Muscle of arm (tissue), 12 donors: ENCODE measurements around the gene B9D2. TPM values are rescaled to one million over a fixed set of nuclear protein-coding genes. Genes with fewer than 3 reads are reported as not detected.
A peak's percentile ranks its signal among the peaks of the same experiment; 100 is the strongest.

Source experiments
- DNase-seq: peaks from one replicate; pipeline ENCODE4 v3.0.0-alpha.2; 2013
- polyA plus RNA-seq, 12 donors: library from polyadenylated mRNA; unstranded; fragments of 120-200 nt; gene quantifications; one replicate each; pipeline ENCODE4 v1.2.1, GENCODE V29; 2013; ENCODE audit not compliant: insufficient read length in 12 of 12

B9D2 gene
- polyA plus RNA-seq, 12 donors = 1.5 to 3.2 (median 2.3) TPM; not detected in 2

DNA sequence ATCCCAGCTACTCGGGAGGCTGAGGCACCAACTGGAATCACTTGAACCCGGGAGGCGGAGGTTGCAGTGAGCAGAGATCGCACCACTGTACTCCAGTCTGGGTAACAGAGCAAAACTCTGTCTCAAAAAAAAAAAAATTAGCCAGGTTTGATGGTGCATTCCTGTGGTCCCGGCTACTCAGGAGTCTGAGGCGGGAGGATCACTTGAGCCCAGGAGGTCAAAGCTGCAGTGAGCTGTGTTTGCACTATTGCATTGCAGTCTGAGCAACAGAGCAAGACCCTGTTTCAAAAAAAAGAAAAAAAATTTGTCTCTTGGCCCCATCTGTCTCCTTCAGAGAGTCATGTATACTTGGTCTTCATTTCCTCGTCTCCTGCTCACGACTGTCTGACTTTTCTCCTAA lies 52.3 kb downstream of the B9D2 start:
- no peak for DNase-seq

DNA sequence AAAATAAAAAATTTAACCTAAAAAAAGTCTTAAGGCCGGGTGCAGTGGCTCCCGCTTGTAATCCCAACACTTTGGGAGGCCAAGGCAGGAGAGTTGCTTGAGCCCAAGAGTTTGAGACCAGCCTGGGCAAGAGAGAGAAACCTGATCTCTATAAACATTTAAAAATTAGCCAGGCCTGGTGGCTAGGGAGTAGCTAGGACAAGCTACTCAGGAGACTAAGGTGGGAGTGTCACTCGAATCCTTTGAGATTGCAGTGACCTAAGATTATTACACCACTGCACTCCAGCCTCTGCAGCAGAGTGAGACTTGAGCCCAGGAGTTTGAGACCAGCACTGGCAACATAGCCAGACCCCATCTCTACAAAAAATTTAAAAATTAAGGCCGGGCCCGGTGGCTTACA lies 52.9 kb downstream of the B9D2 start:
- no peak for DNase-seq

DNA sequence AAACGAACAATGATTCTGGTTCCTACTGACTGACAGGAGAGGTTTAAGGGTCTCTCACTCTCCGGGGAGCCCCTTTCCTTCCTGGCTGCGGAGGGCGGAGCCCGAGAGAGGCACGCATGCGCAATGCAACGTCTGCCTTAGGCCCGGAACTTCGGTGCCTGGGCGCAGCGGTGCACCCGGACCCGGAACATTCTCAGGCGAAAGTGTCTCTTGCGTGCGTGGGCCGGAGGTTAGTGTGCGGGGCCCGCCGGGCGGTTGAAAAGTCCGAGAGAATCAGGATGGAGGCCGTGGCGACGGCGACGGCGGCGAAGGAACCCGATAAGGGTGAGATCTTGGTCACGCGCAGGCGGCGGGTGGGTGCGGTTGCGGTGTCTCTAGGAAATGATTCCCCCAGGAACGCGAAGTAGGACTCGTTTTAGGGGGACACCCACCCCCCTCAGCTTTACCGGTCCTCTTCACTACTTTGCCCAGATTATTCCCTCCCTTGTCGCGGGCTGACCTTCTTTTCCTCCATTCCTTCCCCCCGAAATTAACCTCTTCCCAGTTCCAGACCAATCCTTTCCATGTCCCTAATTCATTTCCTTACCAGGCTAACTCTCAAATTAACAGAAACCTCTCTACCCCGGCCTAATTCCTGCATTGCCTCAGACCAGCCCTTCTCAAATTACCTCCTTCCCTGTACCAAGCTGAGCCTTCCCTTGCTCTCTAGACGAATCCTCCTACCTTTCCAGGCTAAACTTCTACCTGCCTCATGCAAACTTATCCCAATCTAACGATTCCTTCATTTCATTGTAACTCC lies 53.7 kb downstream of the B9D2 start, which contains the start of gene CCDC97:
Gene CCDC97, plus strand, starts transcription at position 140 of the 799 bp plus-strand sequence. Its CDS starts 139 bp downstream, at position 279.
- peak; percentile 94 for DNase-seq

DNA sequence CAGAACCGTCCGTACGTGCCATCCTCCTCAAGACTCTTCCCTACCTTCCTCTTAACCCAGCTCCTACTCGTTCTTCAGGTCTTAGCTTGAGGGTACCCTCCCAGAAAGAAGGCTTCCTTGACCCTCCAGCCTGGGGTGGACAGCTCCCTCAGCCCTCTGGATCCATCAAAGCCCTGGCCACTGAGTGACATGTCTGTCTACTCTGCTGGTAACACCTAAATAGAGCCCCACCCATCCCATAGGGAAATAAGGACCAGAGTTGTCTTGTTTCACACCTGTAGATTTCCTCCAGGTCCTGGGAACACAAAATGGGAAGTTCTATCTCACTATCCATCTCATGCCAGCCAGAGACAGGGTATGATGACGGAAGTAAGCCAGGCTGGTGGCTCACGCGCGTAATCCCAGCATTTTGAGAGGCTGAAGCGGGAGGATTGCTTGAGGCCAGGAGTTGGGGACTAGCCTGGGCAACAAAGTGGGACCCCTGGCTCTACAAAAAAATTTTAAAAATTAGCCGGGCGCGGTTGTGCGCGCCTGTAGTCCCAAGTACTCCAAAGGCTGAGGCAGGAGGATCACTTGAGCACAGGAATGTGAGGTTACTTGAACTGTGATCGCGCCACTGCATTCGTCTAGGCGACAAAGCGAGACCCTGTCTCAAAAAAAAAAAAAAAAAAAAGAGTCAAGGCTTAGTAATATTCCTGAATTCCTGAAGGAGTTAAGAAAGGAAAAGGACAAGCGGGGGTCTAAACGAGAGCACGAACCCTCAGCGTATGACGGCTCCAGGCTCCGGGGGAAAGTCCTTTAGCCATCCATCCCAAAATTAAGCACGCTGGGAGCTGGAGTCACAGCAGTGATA lies 54.5 kb downstream of the B9D2 start:
- DNase-seq = no peak

DNA sequence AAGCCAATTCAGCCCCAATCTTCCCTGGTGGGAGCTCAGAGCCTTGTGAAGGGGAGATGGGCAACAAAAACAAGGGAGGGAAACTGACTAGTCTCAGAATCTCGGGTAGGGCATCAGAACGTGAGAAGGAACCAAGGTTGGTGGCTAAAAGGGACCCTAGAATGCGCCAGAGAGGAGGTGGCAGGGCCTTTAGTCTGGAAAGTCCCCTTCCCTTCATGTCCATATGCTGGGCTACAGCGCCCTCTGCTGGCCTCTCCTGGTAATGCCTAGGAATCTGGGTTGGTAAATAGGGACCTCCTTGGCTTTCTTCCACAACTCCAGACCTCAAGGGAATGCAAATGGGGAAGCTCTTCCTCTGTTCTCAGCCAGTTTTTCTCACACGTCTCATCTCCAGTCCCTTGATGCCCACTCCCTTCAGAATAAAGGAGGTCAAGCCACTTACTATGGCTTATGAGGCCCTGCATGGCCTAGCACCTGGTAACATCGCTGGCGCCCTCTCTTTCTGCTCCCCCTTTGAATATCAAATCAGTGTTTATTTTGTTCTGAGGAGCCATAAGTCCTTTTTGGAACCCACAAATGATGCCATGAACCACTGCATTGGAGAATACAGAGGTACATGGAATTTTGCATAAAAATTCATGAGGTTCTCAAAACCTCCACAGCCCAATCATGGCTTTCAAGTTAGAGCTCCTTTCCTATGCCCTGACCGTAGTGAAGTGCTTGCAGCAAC lies 55.3 kb downstream of the B9D2 start:
- DNase-seq = peak; percentile 94

DNA sequence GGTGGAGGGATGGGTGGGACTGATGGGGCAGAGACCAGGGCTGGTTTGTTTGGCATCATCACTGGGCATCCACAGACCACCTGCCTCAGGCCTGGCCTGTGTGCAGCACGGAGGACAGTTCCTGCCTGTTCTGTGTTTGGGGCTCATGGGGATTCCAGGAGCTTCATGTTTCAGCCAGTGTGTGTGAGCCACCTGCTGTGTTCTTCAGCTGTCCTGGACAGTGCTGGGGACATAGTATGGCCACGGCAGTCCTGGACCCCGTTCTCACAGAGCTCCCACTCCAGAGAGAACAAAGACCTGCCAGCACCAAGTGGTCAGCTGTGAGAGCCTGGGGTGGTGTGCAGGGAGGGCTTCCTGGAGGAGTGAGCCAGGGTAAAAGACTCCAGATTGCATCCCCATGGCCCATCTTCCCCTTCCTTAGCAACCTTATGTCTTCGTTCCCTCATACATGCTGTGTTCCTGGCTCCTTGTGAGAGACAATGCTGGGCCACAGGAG lies 55.9 kb downstream of the B9D2 start:
- DNase-seq = no peak

DNA sequence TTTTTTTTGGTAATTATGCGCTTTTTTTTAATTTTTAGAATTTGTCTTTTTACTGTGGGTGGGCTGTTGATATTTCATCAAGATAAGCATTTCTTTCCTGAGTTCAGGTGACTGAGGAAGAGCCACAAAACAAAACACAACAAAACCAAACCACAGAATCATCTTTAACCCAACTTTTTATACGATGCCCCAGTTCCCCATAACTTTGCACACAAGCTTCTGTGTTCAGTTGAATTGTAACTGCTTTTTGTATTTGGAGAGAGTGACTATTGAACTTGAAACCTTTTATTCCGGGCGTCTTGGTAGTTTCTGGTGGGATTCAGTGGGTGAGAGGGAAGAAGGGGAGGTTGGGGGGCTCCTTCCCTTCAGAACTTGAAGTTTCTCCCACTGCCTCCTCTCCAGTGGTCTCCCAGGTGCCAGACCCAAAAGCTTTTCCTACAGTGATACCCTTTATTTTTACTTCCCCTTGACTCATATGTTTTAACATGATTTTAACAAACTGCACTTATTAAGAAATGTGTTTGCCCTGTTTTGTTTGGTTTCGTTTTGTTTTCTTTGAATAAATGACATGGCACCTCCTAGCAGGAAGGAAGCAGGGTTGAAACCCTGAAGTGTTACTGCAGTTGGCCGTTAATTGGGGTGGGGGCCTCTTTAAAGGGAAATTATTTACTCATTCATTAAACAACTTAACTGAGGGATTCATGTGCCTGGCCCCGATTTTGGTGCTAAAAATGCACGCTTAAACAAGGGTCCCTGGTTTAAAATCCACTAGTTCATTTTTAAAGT lies 56.7 kb downstream of the B9D2 start:
- no peak for DNase-seq

DNA sequence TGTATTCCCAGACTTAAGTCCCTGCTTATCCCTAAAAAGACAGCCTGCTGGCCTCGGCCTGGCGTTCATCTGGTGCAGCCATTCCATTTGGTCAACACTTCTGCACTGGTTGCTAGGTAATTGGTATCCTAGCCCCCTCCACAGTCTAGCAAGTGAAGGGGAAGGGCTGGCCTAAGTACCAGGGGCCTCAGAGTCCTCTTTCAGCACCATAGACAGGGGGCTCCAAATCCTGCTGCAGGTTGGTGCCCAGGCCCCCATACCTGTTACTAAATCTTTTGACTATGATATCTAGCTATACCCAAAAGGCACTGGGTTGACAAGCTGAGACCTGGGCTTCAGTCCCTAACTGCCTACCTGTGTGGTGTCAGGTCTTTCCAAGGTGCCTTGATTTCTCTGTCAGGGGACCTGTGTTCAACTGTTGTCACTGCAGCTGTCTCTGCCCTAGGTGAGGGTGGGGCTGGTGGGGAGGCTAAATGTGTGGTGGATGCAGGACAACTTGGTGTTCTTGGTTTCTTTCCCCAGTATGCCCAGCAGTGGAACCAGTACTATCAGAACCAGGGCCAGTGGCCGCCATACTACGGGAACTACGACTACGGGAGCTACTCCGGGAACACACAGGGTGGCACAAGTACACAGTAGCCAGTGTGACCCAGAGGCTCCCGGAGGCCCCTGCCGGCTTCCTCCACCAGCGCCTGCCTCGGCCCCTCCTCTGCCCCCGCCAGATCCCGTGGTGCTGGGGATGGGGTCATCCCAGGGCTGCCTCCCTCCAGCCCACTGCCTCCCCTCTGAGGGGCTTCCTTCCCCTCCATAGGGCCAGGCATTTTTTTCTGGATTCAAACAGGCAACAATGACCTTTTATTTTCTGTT lies 57.8 kb downstream of the B9D2 start:
- DNase-seq = no peak

DNA sequence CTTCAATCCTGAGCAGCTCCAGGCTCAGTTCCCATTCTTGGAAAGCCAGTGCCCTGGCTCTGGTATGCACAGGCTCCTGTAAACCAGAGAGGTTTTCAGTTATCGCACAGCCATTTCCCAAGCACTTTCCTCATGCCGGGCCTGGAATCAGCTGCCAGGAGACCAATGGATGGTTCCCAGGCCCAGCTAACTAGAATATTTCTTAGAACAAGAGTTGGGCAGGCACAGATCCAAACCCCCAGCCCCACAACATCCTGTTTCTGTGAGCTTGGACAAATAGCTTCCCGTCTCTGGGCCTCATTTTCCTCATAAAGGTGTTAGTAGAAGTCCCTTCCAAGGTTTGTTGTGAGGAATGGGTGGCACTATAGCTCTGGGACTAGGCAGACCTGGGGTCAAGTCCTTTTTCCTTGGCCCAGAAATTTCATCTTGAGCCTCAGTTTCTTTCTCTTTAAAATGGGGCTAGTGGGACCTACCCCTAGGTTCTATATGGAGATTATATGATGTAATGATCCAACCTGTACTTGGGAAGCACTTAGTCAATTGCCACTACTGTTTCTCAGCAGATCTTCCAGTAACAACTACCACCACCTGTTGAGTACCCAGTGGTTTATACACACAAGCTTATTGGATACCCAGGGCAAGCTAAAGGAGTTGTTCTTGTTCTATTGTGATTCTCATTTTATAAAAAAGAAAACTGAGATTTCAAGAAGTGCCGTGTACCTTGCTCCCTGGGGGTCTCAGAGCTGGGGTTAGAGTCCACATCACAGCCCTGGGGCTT lies 59.1 kb downstream of the B9D2 start:
- no peak for DNase-seq

Other genes starting within 250 kb of the B9D2 start
- under 1 TPM in 2 of 12 donors, not detected in 10; 0.22 to 0.32 TPM for gene CYP2F1, start 249.7 kb downstream of the B9D2 start, polyA plus RNA-seq
- gene CYP2S1, start 170.9 kb downstream of the B9D2 start, polyA plus RNA-seq = 1 to 10 TPM in 3 of 12 donors, under 1 TPM in 7, not detected in 2; 0.20 to 6.2 (median 0.44) TPM
- gene AXL, start 144.9 kb downstream of the B9D2 start, polyA plus RNA-seq = 100 to 1,000 TPM in 1 of 12 donors, 10 to 100 TPM in 11; 14.8 to 207 (median 28.6) TPM
- gene HNRNPUL1, start 99.8 kb downstream of the B9D2 start, polyA plus RNA-seq = 1,000 to 10,000 TPM in 1 of 12 donors, 100 to 1,000 TPM in 11; 136 to 1,638 (median 158) TPM
- 10 to 100 TPM in 11 of 12 donors, not detected in 1; 29.3 to 58.0 (median 34.4) TPM for gene CCDC97, start 54.0 kb downstream of the B9D2 start, polyA plus RNA-seq
- gene TGFB1, start 10.2 kb downstream of the B9D2 start, polyA plus RNA-seq = 10 to 100 TPM in 11 of 12 donors, not detected in 1; 13.6 to 35.4 (median 18.1) TPM
- gene TMEM91, start 12.4 kb upstream of the B9D2 start, polyA plus RNA-seq = 10 to 100 TPM in 2 of 12 donors, 1 to 10 TPM in 8, not detected in 2; 3.5 to 14.2 (median 5.2) TPM
- gene EXOSC5, start 33.2 kb upstream of the B9D2 start, polyA plus RNA-seq = 10 to 100 TPM in 11 of 12 donors, not detected in 1; 11.0 to 35.4 (median 14.1) TPM
- 10 to 100 TPM in 11 of 12 donors, not detected in 1; 19.2 to 69.1 (median 25.6) TPM for gene BCKDHA, start 33.7 kb upstream of the B9D2 start, polyA plus RNA-seq
- gene B3GNT8, start 63.2 kb upstream of the B9D2 start, polyA plus RNA-seq = 1 to 10 TPM in 10 of 12 donors, under 1 TPM in 1, not detected in 1; 0.75 to 7.7 (median 2.1) TPM
- gene DMAC2, start 75.8 kb upstream of the B9D2 start, polyA plus RNA-seq = 10 to 100 TPM in 11 of 12 donors, not detected in 1; 34.6 to 76.0 (median 38.3) TPM
- under 1 TPM in 6 of 12 donors, not detected in 6; 0.19 to 0.46 (median 0.33) TPM for gene ERICH4, start 79.0 kb upstream of the B9D2 start, polyA plus RNA-seq
- gene CEACAM21, start 212.0 kb upstream of the B9D2 start, polyA plus RNA-seq = 1 to 10 TPM in 8 of 12 donors, under 1 TPM in 2, not detected in 2; 0.85 to 2.2 (median 1.6) TPM